GM23338 (cell line): ENCODE data around the gene DPH1. TPM values are rescaled to one million over a fixed set of nuclear protein-coding genes. Genes with fewer than 3 reads are reported as not detected.

ENCODE experiments used
- ATAC-seq: fragments of 200-7000 bp; cut with Tn5 transposase; 3 replicates; pipeline ENCODE4 v1.9.1; 2020
- DNase-seq: peaks from one replicate; pipeline ENCODE4 v3.0.0-alpha.2; 2015; ENCODE audit warnings: low spot score
- H2AFZ ChIP-seq: fragments of 200-600 bp; sonication (generic); 2 replicates; pipeline ENCODE4 v1.8.0; 2016; ENCODE audit warnings: antibody characterized with exemption, mild to moderate bottlenecking, moderate library complexity
- H3F3A ChIP-seq: fragments of 200-600 bp; sonication (generic); replicated peaks from 2 replicates; pipeline ENCODE4 v1.8.0; 2017; ENCODE audit warnings: antibody characterized with exemption, mixed run types, low read depth
- H3K27ac ChIP-seq: fragments of 200-600 bp; sonication (generic); 2 replicates; pipeline ENCODE4 v1.6.1; 2016; ENCODE audit warnings: low read depth
- H3K27me3 ChIP-seq: fragments of 200-600 bp; sonication (generic); 2 replicates; pipeline ENCODE4 v1.8.0; 2016; ENCODE audit warnings: mild to moderate bottlenecking, mixed run types, moderate library complexity; ENCODE audit not compliant: insufficient read depth
- H3K36me3 ChIP-seq: fragments of 200-600 bp; sonication (generic); 2 replicates; pipeline ENCODE4 v1.8.0; 2016; ENCODE audit warnings: mild to moderate bottlenecking; ENCODE audit not compliant: insufficient read depth
- H3K4me1 ChIP-seq: fragments of 200-600 bp; sonication (generic); 2 replicates; pipeline ENCODE4 v1.8.0; 2016; ENCODE audit warnings: mild to moderate bottlenecking, moderate library complexity; ENCODE audit not compliant: insufficient read depth
- H3K4me2 ChIP-seq: fragments of 200-600 bp; sonication (generic); 2 replicates; pipeline ENCODE4 v1.7.1; 2017; ENCODE audit warnings: mixed run types
- H3K4me3 ChIP-seq: fragments of 200-600 bp; sonication (generic); 2 replicates; pipeline ENCODE4 v1.6.1; 2016; ENCODE audit warnings: mixed run types
- H3K79me2 ChIP-seq: fragments of 200-600 bp; sonication (generic); replicated peaks from 2 replicates; pipeline ENCODE4 v1.8.0; 2017; ENCODE audit warnings: mild to moderate bottlenecking; ENCODE audit not compliant: insufficient read depth
- H3K9me2 ChIP-seq: fragments of 200-600 bp; sonication (generic); 2 replicates; pipeline ENCODE4 v1.8.0; 2017; ENCODE audit not compliant: insufficient read depth
- H4K20me1 ChIP-seq: fragments of 200-600 bp; sonication (generic); replicated peaks from 2 replicates; pipeline ENCODE4 v1.8.0; 2017; ENCODE audit warnings: mild to moderate bottlenecking; ENCODE audit not compliant: insufficient read depth
- H3K27ac Mint-ChIP-seq: 2 replicates; pipeline ENCODE4 v1.8.0; 2020; ENCODE audit warnings: inconsistent platforms, mild to moderate bottlenecking, moderate library complexity, mixed read lengths
- H3K27me3 Mint-ChIP-seq: 3 replicates; pipeline ENCODE4 v1.8.0; 2022; ENCODE audit warnings: low read depth, mild to moderate bottlenecking, moderate library complexity, mixed read lengths, inconsistent platforms; ENCODE audit not compliant: insufficient read depth, poor library complexity
- H3K36me3 Mint-ChIP-seq: 3 replicates; pipeline ENCODE4 v1.8.0; 2021; ENCODE audit warnings: low read depth, mild to moderate bottlenecking, inconsistent platforms, moderate library complexity, mixed read lengths
- H3K4me1 Mint-ChIP-seq: 3 replicates; pipeline ENCODE4 v1.8.0; 2020; ENCODE audit warnings: mild to moderate bottlenecking, inconsistent platforms, mixed read lengths
- H3K4me3 Mint-ChIP-seq: 3 replicates; pipeline ENCODE4 v1.8.0; 2021; ENCODE audit warnings: moderate library complexity, mild to moderate bottlenecking, inconsistent platforms, mixed read lengths
- H3K9me3 Mint-ChIP-seq: 3 replicates; pipeline ENCODE4 v1.8.0; 2020; ENCODE audit warnings: moderate library complexity, mild to moderate bottlenecking, inconsistent platforms, mixed read lengths
- CTCF ChIP-seq, 2 experiments: fragments of 200-600 bp in 1 of 2; sonication (generic) in 1 of 2; conservative IDR thresholded peaks; 2 replicates each; pipeline versions ENCODE4 v1.5.1 to v1.6.1; 2016 to 2017; ENCODE audit warnings: antibody characterized with exemption in 2 of 2, low read depth in 2 of 2, mild to moderate bottlenecking in 2 of 2, moderate library complexity in 1 of 2
- ETS1 ChIP-seq: IDR thresholded peaks from 2 replicates; pipeline ENCODE4 v1.6.1; 2016; ENCODE audit warnings: antibody characterized with exemption
- EZH2 ChIP-seq: fragments of 200-600 bp; sonication (generic); IDR thresholded peaks from one replicate; pipeline ENCODE4 v1.8.0; 2017; ENCODE audit warnings: antibody characterized with exemption, mild to moderate bottlenecking, low read depth; ENCODE audit not compliant: unreplicated experiment
- EZH2phosphoT487 ChIP-seq: fragments of 200-600 bp; sonication (generic); IDR thresholded peaks from one replicate; pipeline ENCODE4 v1.8.1; 2018; ENCODE audit warnings: antibody characterized with exemption; ENCODE audit not compliant: unreplicated experiment
- JUNB ChIP-seq: IDR thresholded peaks from one replicate; pipeline ENCODE4 v1.6.1; 2016; ENCODE audit warnings: antibody characterized with exemption; ENCODE audit not compliant: unreplicated experiment
- NANOG ChIP-seq: IDR thresholded peaks from 2 replicates; pipeline ENCODE4 v1.6.1; 2016; ENCODE audit warnings: antibody characterized with exemption, borderline replicate concordance
- POLR2AphosphoS5 ChIP-seq: IDR thresholded peaks from 2 replicates; pipeline ENCODE4 v1.6.1; 2016; ENCODE audit warnings: antibody characterized with exemption, low read depth
- STAT1 ChIP-seq: IDR thresholded peaks from one replicate; pipeline ENCODE4 v1.6.1; 2016; ENCODE audit warnings: antibody characterized with exemption; ENCODE audit not compliant: unreplicated experiment
- ZNF462 ChIP-seq: fragments of 250-450 bp; sonication (Bioruptor Pico); IDR thresholded peaks from 2 replicates; pipeline ENCODE4 v1.5.0; 2020; ENCODE audit warnings: mild to moderate bottlenecking, moderate library complexity
- polyA plus RNA-seq: library from polyadenylated mRNA; unstranded; fragments of >200 nt; fragmentation: Nextera tagmentation; extraction: Ambion mirVana; gene quantifications from 2 replicates; pipeline ENCODE4 v1.2.1, GENCODE V29; 2016
- total RNA-seq: library from RNA; depleted of rRNA; stranded (reverse); fragments of >200 nt; shearing (Covaris generic); gene quantifications from 2 replicates; pipeline ENCODE4 v1.2.3, GENCODE V29; 2014

Gene DPH1
- total and polyA plus RNA-seq, 2 experiments from 2014 or later = 11.8 to 28.2 TPM

GRCh38 chr17:2067048-2067561 lies 37.2 kb downstream of the DPH1 start (continued):
- TF ChIP-seq ETS1 = no peak
- no peak for TF ChIP-seq JUNB
- TF ChIP-seq EZH2 = no peak
- TF ChIP-seq NANOG = no peak

GRCh38 chr17:2067608-2068024 lies 37.7 kb downstream of the DPH1 start:
- Histone ChIP-seq H3K36me3 (no peaks in the 10 kb centered on the region), H3F3A (no peaks in the 10 kb centered on the region; the same call in 1 of the 2 replicates), H4K20me1 (no peaks in the 10 kb centered on the region; the same call in none of the 2 replicates), H2AFZ (no peak overlapping the region), H3K9me2 (no peaks in the 10 kb centered on the region), H3K27me3 (no peaks in the 10 kb centered on the region), H3K4me1 (peaks cover 23% of the 10 kb centered on the region), H3K4me2 (no peak overlapping the region), H3K4me3 (no peak overlapping the region), H3K27ac (no peak overlapping the region), H3K79me2 (no peaks in the 10 kb centered on the region)
- H3K4me3 Mint-ChIP-seq = no peak overlapping the region
- peaks cover 10% of the 10 kb centered on the region for H3K36me3 Mint-ChIP-seq
- ATAC-seq = no peak
- H3K9me3 Mint-ChIP-seq = no peaks in the 10 kb centered on the region
- TF ChIP-seq NANOG (no peak), EZH2phosphoT487 (no peak), POLR2AphosphoS5 (no peak), CTCF (conservative IDR thresholded peaks at IDR 0.05; ENCODE audit: low read depth in 2 of 2) (no peak)
- H3K27me3 Mint-ChIP-seq = peaks cover 27% of the 10 kb centered on the region
- no peak overlapping the region for H3K27ac Mint-ChIP-seq
- DNase-seq = no peak
- H3K4me1 Mint-ChIP-seq = peaks cover 50% of the 10 kb centered on the region

- no peaks in the 10 kb centered on the region for H3K9me3 Mint-ChIP-seq
- Histone ChIP-seq H3K79me2 (no peaks in the 10 kb centered on the region), H3K4me1 (peaks cover 18% of the 10 kb centered on the region), H3K4me3 (no peak overlapping the region), H2AFZ (no peak overlapping the region), H3K36me3 (no peaks in the 10 kb centered on the region), H3K27ac (no peak overlapping the region), H3K4me2 (no peak overlapping the region), H4K20me1 (no peaks in the 10 kb centered on the region; the same call in none of the 2 replicates), H3F3A (no peaks in the 10 kb centered on the region; the same call in 1 of the 2 replicates), H3K27me3 (no peaks in the 10 kb centered on the region), H3K9me2 (no peaks in the 10 kb centered on the region)
- peaks cover 45% of the 10 kb centered on the region for H3K4me1 Mint-ChIP-seq
- H3K27me3 Mint-ChIP-seq = peaks cover 25% of the 10 kb centered on the region
- H3K4me3 Mint-ChIP-seq = no peak overlapping the region
- no peak for ATAC-seq
- DNase-seq = no peak
- H3K36me3 Mint-ChIP-seq = peaks cover 10% of the 10 kb centered on the region
- no peak overlapping the region for H3K27ac Mint-ChIP-seq
- no peak for TF ChIP-seq STAT1
- no peak for TF ChIP-seq ETS1
- TF ChIP-seq NANOG = no peak
- no peak for TF ChIP-seq ZNF462 (CRISPR knock-in tag)
- no peak for TF ChIP-seq JUNB
Measured at GRCh38 chr17:2068031-2068518, 38.1 kb downstream of the DPH1 start.
